H4 (cell line): ENCODE data around the gene DYNC1I2. TPM values are rescaled to one million over a fixed set of nuclear protein-coding genes. Genes with fewer than 3 reads are reported as not detected.
"Not testable (repeated sequence)": the region's sequence is repeated elsewhere in the genome, so short reads cannot be mapped to it uniquely, and the experiment has no call there.

Source experiments
- DNase-seq: peaks from one replicate; pipeline ENCODE4 v3.0.0-alpha.2; 2015; ENCODE audit warnings: low spot score
- total RNA-seq: library from RNA; depleted of rRNA; stranded (reverse); fragments of >200 nt; shearing (Covaris generic); gene quantifications from 2 replicates; pipeline ENCODE4 v1.2.3, GENCODE V29; 2014; rRNA removed

DYNC1I2 gene
- total RNA-seq, 1 experiment from 2014 or later = 72.6 TPM

DNA sequence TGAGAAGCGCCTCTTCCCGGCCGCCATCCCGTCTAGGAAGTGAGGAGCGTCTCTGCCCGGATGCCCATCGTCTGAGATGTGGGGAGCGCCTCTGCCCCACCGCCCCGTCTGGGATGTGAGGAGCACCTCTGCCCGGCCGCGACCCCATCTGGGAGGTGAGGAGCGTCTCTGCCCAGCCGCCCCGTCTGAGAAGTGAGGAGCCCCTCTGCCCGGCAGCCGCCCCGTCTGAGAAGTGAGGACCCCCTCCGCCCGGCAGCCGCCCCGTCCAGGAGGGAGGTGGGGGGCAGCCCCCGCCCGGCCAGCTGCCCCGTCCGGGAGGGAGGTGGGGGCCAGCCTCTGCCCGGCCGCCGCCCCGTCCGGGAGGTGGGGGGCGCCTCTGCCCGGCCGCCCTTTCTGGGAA is 87.3 kb downstream of the DYNC1I2 start:
- DNase-seq = not testable (repeated sequence)

DNA sequence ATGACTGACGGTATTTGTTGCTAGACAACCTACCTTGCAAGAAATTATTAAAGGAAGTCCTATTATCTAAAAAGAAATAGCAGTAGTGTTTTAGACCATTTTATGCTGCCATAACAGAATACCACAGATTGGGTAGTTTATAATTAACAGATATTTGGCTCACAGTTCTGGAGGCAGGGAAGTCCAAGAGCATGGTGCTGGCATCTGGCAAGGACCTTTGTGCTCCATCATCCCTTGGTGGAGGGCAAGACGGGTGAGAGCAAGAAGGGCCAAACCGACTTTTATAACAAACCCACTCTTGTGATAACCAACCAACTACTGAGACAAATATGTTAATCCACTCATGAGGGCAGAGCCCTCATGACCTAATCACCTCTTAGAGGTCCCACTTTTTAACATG is 91.2 kb downstream of the DYNC1I2 start:
- DNase-seq = no peak

DNA sequence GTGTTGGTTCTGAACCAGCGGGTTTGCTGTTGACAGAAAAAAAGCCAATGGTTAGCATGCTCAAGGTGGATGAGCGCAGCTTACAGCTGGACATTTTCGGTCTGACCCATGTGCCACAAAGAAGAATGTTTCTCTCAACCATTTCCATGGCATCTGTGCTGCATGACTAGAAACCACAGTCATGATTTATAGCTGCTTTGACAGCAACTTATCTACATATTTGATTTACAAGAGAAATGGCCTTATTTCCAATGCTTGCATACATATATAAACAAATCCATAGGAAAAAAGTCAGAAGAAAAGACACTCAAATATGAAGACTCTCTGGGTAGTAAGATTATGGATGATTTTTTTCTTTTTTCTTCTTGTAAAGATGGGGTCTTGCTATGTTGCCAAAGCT is 98.2 kb downstream of the DYNC1I2 start:
- no peak for DNase-seq

DNA sequence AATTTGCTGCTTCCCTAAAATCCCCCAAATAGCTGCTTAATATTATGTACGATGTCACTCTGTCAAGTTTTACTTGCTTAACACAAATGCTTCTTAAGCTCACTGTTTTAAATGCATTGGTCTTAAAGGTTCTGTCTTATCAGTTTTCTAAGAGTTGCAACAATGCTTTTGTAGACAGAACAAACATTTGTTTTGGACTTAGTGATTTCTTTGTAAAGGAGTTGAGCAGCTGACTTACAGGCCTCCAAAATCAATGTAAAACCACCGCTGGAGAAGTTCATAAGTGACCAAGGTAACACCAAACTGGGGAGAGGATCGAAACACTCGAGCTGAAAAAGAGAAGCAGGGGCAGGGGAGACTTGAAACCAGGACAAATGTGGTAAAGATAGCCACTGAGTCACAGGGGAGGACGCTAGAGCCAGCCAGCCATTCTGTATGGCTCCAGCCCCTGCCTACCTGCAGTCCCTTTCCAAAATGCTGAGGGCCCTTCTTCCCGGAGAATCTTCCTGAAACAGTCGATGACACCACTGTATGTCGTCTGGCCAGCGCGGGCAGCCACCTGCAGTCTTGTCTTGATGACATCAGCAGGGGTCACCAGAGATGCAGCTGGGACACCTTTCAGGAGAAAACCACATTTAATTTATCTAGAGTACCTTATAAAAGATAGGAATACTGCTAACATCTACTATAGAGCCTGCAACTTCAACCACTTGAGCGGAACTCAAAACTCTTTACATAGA is 100.2 kb downstream of the DYNC1I2 start:
- no peak for DNase-seq

DNA sequence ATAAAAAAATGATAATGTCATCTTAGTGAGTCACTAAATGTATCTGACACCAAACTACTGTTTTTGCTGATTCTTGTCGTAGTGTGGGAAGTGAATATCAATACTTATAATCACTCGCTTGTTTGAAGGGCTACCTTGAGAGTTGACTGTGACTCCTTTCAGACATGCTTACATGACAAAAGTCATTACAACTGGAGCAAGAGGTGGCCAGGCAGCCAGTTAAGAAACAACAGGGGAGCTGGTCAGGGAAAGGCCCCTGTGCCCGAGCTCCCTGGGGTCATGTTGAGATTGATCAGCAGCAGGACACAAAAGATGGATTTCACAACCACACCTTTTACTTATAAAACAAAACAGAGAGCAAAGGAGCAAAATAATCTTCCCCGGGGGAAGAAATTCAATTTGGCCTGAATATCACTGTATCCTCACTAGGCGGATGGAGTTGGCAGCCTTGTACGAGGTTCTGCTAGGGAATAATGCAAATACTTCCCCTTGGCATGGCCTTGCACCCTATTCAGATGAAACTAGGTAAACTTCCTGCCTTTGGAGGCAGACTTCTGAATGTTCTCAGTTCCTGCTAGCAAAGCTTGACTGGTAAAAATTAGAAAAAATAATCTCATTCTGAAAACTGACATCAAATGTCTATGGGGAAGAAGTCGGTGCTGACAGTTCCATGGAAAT is 101.2 kb downstream of the DYNC1I2 start:
- DNase-seq = no peak

DNA sequence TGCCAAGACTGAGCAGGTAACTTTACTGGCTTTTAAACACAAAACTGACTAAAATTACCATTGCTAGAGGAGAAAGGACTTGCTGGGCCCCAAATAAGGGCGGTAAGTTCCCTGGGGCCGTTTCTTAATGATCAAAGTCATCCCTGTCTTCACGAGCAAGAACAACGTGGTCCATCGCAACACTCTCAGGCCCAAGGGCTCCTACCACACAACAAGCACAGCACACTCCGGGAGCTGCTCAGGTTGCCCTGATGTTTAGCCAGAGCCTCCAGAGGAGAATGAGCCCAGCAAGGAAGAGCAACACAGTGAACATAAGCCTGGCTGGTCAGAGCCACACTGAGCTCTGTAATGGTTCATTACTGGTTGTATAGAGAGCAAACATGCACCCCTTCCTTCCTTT is 102.7 kb downstream of the DYNC1I2 start:
- no peak for DNase-seq

DNA sequence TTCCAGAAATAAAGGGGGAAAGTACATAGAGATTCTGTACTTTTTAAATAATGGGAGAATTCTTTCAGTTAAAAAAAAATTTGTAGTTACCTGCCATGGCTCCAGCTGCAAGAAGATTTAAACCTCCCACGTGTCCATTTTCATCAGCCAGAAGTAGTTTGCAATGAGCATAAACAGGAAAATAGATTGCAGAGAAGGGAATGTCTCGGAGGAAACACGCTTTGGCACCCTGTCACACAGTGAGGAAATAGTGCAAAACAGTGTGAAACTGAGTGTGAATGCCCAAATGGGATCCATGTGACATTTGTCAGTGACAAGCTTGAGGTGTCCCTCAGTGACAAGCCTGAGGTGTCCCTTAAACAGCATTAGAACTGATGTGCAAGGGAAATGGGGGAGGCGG is 104.1 kb downstream of the DYNC1I2 start:
- DNase-seq = no peak

DNA sequence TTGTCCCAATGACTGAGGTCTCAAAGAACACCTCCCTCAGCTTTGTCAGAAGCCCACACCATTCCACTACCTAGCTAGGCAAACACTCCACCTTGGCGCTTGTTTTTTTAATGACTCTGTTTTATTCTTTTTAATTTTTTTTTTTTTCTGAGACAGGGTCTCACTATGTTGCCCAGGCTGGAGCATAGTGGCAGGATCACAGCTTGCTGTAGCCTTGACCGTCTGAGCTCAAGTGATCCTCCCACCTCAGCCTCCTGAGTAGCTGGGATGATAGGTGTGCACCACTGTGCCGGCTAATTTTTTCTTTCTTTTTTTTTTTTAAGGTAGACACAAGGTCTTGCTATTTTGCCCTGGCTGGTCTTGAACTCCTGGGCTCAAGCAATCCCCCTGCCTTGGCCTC is 104.9 kb downstream of the DYNC1I2 start:
- DNase-seq = no peak

DNA sequence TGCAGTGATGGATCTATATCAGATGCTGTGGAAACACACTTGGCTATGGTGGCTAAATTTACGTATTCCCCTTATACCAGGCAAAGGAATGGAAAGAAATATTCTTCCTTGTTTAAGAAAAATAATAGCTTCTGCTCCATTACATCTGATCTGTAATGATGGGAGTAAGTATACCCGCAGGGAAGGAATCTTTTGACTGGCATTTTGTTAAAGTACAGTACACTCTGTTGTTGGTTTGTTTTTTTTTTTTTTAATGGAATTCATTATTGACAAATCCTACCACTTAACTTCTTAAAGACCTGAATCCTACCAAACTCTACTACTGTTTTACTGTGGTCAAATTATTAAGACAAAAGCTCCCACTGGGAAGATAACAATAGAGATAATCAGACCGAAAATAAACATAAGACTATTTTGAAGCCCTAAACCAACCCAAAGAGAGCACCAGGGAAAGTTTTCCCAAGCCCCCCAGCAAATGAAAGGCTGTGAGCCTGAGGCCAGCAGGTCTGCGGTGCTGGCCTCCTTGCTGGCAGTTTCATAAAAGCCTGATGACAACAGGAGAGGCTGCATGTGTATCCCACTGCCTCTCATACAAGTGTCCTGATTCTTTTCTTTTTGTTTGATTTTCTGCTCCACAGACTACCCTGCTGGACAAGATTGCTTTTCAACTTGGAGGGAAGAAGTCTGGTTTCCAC is 105.8 kb downstream of the DYNC1I2 start:
- no peak for DNase-seq

DNA sequence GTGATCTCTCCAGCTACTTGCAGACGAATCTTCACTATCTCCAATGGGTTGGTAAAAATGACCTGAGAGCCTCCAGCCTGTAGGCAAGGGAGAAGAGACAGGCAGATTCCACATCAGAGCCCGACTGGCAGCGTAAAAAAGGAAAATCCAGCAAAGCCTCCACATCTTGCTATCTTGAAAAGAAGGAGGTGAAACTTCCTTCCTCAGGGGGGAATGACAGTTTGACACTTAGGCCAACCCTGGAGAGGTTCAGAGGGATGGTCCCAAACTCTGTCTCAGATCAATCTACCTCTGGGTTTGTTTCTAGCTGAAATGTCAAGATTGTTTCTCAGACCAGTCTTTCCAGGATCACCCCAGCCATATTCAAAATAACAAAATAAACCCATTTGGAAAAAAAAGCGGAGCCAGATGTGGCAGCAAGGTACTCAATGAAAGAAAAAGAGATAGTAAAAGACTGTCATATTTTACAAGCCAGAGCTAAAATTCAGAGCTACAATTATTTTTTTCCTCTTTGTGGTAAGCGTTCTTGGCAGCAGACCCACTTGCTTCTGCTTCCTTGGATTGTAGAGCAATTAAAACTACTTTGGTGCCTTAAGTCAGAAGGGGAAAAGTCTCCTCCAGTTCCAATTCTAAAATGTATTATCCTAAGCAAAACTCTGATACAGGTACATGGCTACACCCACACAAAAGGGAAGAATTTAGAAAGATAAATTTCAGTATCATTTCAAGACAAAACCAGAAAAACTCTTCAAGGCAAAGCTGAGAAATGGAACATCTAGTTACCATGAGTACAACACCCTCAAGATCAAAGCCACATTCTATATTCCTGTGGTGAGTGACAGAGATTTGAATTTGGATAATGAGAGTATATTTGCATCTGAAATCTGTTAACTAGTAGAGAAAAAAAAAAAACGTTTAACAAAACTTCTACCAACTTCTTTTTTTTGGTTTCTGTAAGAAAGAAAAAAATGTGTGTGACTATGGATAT is 106.7 kb downstream of the DYNC1I2 start:
- no peak for DNase-seq

DNA sequence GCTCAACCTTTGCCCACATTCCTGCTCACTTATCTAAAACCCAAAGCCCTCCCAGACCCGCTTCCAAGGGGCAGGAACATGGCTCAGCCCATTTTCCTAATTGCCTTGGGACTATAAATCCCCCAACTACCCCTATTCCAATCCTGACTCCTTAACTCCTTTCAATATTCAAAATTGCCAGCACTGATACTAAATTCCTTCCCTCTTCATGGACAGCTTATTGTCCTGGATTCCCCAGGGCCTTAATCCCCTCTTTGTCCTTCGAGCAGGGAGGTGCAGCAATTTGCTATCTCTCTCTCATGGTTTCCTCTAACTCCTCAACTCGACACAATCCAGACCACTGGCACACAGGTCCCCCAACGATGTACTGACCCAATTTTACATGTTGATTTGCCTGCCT is 107.6 kb downstream of the DYNC1I2 start:
- DNase-seq = no peak

Other genes starting within 250 kb of the DYNC1I2 start
- 38.0 and 39.3 TPM in 2 replicates for gene CYBRD1, start 165.0 kb upstream of the DYNC1I2 start, total RNA-seq
- gene SLC25A12, start 206.8 kb downstream of the DYNC1I2 start, total RNA-seq = 22.3 and 28.8 TPM in 2 replicates
- gene HAT1, start 235.0 kb downstream of the DYNC1I2 start, total RNA-seq = 66.6 and 93.5 TPM in 2 replicates